H1 (cell line): ENCODE data around the gene ZNF254. TPM values are rescaled to one million over a fixed set of nuclear protein-coding genes. Genes with fewer than 3 reads are reported as not detected.
A peak's percentile ranks its signal among the peaks of the same experiment; 100 is the strongest.

Source experiments
- CTCF ChIA-PET: fragments of 300-600 bp; sonication (Branson Sonifier 250); formaldehyde crosslinking; loops from one replicate; lab custom pipeline; 2021; ENCODE audit not compliant: partially characterized antibody; lab: Charles Lee
- POLR2A ChIA-PET: fragments of 300-600 bp; sonication (Branson Sonifier 250); formaldehyde crosslinking; loops from one replicate; lab custom pipeline; 2021; ENCODE audit warnings: inconsistent platforms; ENCODE audit not compliant: partially characterized antibody; lab: Charles Lee
- DNase-seq, 2 experiments: peaks; one replicate each; pipeline versions ENCODE4 v3.0.0 to v3.0.0-alpha.2; 2010 to 2022; ENCODE audit warnings: low spot score in 2 of 2, low read depth in 1 of 2, mixed read lengths in 1 of 2
- FAIRE-seq: peaks from 2 replicates; lab custom pipeline; 2011; peaks lifted over from hg19 to GRCh38; lab: Jason Lieb, UNC
- H2AFZ ChIP-seq: 2 replicates; pipeline ENCODE4 v1.8.1; 2012; ENCODE audit warnings: low read length, inconsistent platforms
- H2AK5ac ChIP-seq: 2 replicates; pipeline ENCODE4 v1.6.1; 2013; ENCODE audit warnings: low read depth, low read length
- H2BK120ac ChIP-seq: replicated peaks from 2 replicates; pipeline ENCODE3; 2013; ENCODE audit warnings: low read depth, low read length, inconsistent platforms
- H2BK12ac ChIP-seq: 2 replicates; pipeline ENCODE4 v1.6.1; 2013; ENCODE audit warnings: low read depth, low read length
- H2BK15ac ChIP-seq: 2 replicates; pipeline ENCODE4 v1.6.1; 2013; ENCODE audit warnings: low read length
- H2BK20ac ChIP-seq: 2 replicates; pipeline ENCODE4 v1.6.1; 2013; ENCODE audit warnings: low read length
- H2BK5ac ChIP-seq: 2 replicates; pipeline ENCODE4 v1.6.1; 2013; ENCODE audit warnings: low read depth, low read length
- H3K14ac ChIP-seq: 2 replicates; pipeline ENCODE4 v1.6.1; 2013; ENCODE audit warnings: inconsistent platforms; ENCODE audit not compliant: insufficient read length
- H3K18ac ChIP-seq: 2 replicates; pipeline ENCODE4 v1.6.1; 2013; ENCODE audit warnings: low read length; ENCODE audit errors: extremely low read depth
- H3K23ac ChIP-seq: 2 replicates; pipeline ENCODE4 v1.6.1; 2013; ENCODE audit warnings: inconsistent platforms; ENCODE audit not compliant: insufficient read length
- H3K23me2 ChIP-seq: 2 replicates; pipeline ENCODE4 v1.6.1; 2013; ENCODE audit warnings: low read depth, low read length
- H3K27ac ChIP-seq: 2 replicates; pipeline ENCODE4 v1.6.1; 2011; ENCODE audit warnings: low read depth, low read length, inconsistent platforms
- H3K27me3 ChIP-seq, 4 experiments: replicated peaks in 1 of 4; 1 replicate in 1 of 4; 2 replicates in 3 of 4; pipeline versions ENCODE4 v1.6.1 to v1.8.1; 2011 to 2013; ENCODE audit warnings: low read length in 3 of 4, mild to moderate bottlenecking in 3 of 4, inconsistent platforms in 2 of 4, mixed read lengths in 2 of 4, moderate library complexity in 1 of 4; ENCODE audit not compliant: control insufficient read depth in 3 of 4, insufficient read depth in 3 of 4; ENCODE audit errors: extremely low read depth in 1 of 4
- H3K36me3 ChIP-seq, 4 experiments: 2 replicates each; pipeline versions ENCODE4 v1.6.1 to v1.8.1; 2011 to 2013; ENCODE audit warnings: mild to moderate bottlenecking in 4 of 4, low read length in 3 of 4, moderate library complexity in 2 of 4, control low read depth in 1 of 4, inconsistent platforms in 1 of 4; ENCODE audit not compliant: insufficient read depth in 4 of 4, control insufficient read depth in 2 of 4
- H3K4ac ChIP-seq: replicated peaks from 2 replicates; pipeline ENCODE3; 2013; ENCODE audit warnings: low read length, low read depth, mixed read lengths, inconsistent platforms; ENCODE audit not compliant: insufficient read length
- H3K4me1 ChIP-seq, 4 experiments: replicated peaks in 1 of 4; 1 replicate in 1 of 4; 2 replicates in 3 of 4; pipeline versions ENCODE4 v1.6.1 to v1.8.1; 2011 to 2013; ENCODE audit warnings: low read length in 3 of 4, inconsistent platforms in 2 of 4, mixed read lengths in 1 of 4; ENCODE audit not compliant: insufficient read depth in 4 of 4, control insufficient read depth in 3 of 4
- H3K4me2 ChIP-seq, 2 experiments: 2 replicates each; pipeline versions ENCODE4 v1.6.1 to v1.8.1; 2011 to 2013; ENCODE audit warnings: low read depth in 2 of 2, low read length in 2 of 2, control low read depth in 1 of 2, inconsistent platforms in 1 of 2, mild to moderate bottlenecking in 1 of 2; ENCODE audit not compliant: insufficient read depth in 1 of 2
- H3K4me3 ChIP-seq, 4 experiments: fragments of 200-600, 300-600 bp in 1 of 4; sonication (generic), shearing (Covaris generic), sonication (Bioruptor Twin) in 1 of 4; 2 replicates each; pipeline versions ENCODE4 v1.5.1 to v1.8.1; 2011 to 2016; ENCODE audit warnings: low read length in 4 of 4, low read depth in 3 of 4, control low read depth in 2 of 4, inconsistent platforms in 2 of 4, mild to moderate bottlenecking in 2 of 4, mixed read lengths in 1 of 4, moderate library complexity in 1 of 4; ENCODE audit not compliant: insufficient read depth in 2 of 4; ENCODE audit errors: extremely low read depth in 1 of 4
- H3K56ac ChIP-seq: replicated peaks from 2 replicates; pipeline ENCODE3; 2013; ENCODE audit warnings: low read depth, mild to moderate bottlenecking, mixed read lengths, low read length, inconsistent platforms; ENCODE audit not compliant: insufficient read length
- H3K79me1 ChIP-seq: 2 replicates; pipeline ENCODE4 v1.6.1; 2013; ENCODE audit warnings: low read depth, low read length, control low read depth
- H3K79me2 ChIP-seq, 2 experiments: 2 replicates each; pipeline versions ENCODE4 v1.6.1 to v1.8.1; 2012 to 2013; ENCODE audit warnings: low read length in 2 of 2, mild to moderate bottlenecking in 2 of 2, inconsistent platforms in 1 of 2; ENCODE audit not compliant: insufficient read depth in 2 of 2, control insufficient read depth in 1 of 2
- H3K9ac ChIP-seq, 4 experiments: replicated peaks in 1 of 4; 1 replicate in 1 of 4; 2 replicates in 3 of 4; pipeline versions ENCODE4 v1.6.1 to v1.8.1; 2011 to 2013; ENCODE audit warnings: low read depth in 3 of 4, low read length in 3 of 4, control low read depth in 2 of 4, mild to moderate bottlenecking in 2 of 4, moderate library complexity in 2 of 4, inconsistent platforms in 1 of 4; ENCODE audit errors: extremely low read depth in 1 of 4
- H3K9me3 ChIP-seq, 2 experiments: 2 replicates each; pipeline versions ENCODE4 v1.6.1 to v1.8.1; 2012 to 2013; ENCODE audit warnings: mild to moderate bottlenecking in 2 of 2, moderate library complexity in 2 of 2, control low read depth in 1 of 2, inconsistent platforms in 1 of 2, low read depth in 1 of 2, low read length in 1 of 2, mixed read lengths in 1 of 2; ENCODE audit not compliant: insufficient read depth in 2 of 2
- H4K20me1 ChIP-seq, 2 experiments: replicated peaks in 1 of 2; 2 replicates each; pipeline versions ENCODE3 to v1.8.1; 2011 to 2013; ENCODE audit warnings: inconsistent platforms in 2 of 2, low read length in 2 of 2, mild to moderate bottlenecking in 1 of 2; ENCODE audit not compliant: insufficient read depth in 2 of 2, control insufficient read depth in 1 of 2
- H4K5ac ChIP-seq: 2 replicates; pipeline ENCODE4 v1.6.1; 2013; ENCODE audit warnings: low read length, low read depth, mixed read lengths, inconsistent platforms; ENCODE audit not compliant: insufficient read length
- H4K8ac ChIP-seq: 2 replicates; pipeline ENCODE4 v1.8.0; 2013; ENCODE audit warnings: mild to moderate bottlenecking, moderate library complexity, low read length, inconsistent platforms; ENCODE audit not compliant: insufficient read depth; ENCODE audit errors: extremely low read depth
- H4K91ac ChIP-seq: replicated peaks from 2 replicates; pipeline ENCODE3; 2013; ENCODE audit warnings: low read length, mixed read lengths, inconsistent platforms; ENCODE audit not compliant: insufficient read length
- CHD1 ChIP-seq: IDR thresholded peaks from 2 replicates; pipeline ENCODE4 v1.6.1; 2012; ENCODE audit warnings: low read depth, low read length, improper control_type of control experiment
- CTBP2 ChIP-seq: IDR thresholded peaks from 2 replicates; pipeline ENCODE4 v1.7.0; 2011; ENCODE audit warnings: borderline replicate concordance, mild to moderate bottlenecking, moderate library complexity, mixed read lengths, low read length; ENCODE audit not compliant: insufficient read depth, insufficient read length
- JUN ChIP-seq: IDR thresholded peaks from 2 replicates; pipeline ENCODE4 v1.6.1; 2011; ENCODE audit warnings: low read depth, mild to moderate bottlenecking, improper control_type of control experiment, low read length
- JUND ChIP-seq: IDR thresholded peaks from 2 replicates; pipeline ENCODE4 v1.6.1; 2011; ENCODE audit warnings: mild to moderate bottlenecking, improper control_type of control experiment, low read length
- NANOG ChIP-seq: IDR thresholded peaks from 2 replicates; pipeline ENCODE4 v1.6.1; 2011; ENCODE audit warnings: low read length, low read depth, mild to moderate bottlenecking, inconsistent platforms; ENCODE audit not compliant: insufficient read depth, poor library complexity, severe bottlenecking
- RBBP5 ChIP-seq: IDR thresholded peaks from 2 replicates; pipeline ENCODE4 v1.7.1; 2012; ENCODE audit warnings: low read depth, mild to moderate bottlenecking, inconsistent platforms, low read length, moderate library complexity, borderline replicate concordance
- RNF2 ChIP-seq: fragments of 200-900, 300-1000 bp; sonication (generic); IDR thresholded peaks from 2 replicates; pipeline ENCODE4 v1.7.1; 2016; ENCODE audit warnings: borderline replicate concordance, low read depth, mild to moderate bottlenecking, antibody characterized with exemption, low read length; ENCODE audit not compliant: poor library complexity, severe bottlenecking; ENCODE audit errors: missing control alignments
- SIRT6 ChIP-seq: IDR thresholded peaks from one replicate; pipeline ENCODE4 v1.7.1; 2012; ENCODE audit warnings: low read length, inconsistent platforms
- TCF12 ChIP-seq: IDR thresholded peaks from 2 replicates; pipeline ENCODE4 v1.6.1; 2011; ENCODE audit warnings: low read depth, mild to moderate bottlenecking, low read length
- WGBS, 2 experiments: shearing (Covaris generic) in 1 of 2; methylation state at CpG; one replicate each; pipeline versions ENCODE4 v1.1.6 to v1.1.7; 2013 to 2015; ENCODE audit warnings: low lambda C conversion rate in 2 of 2, mixed read lengths in 2 of 2, inconsistent platforms in 1 of 2, low coverage in 1 of 2, missing lambda C conversion rate in 1 of 2; ENCODE audit not compliant: insufficient replicate concordance in 2 of 2, insufficient coverage in 1 of 2, insufficient read length in 1 of 2; ENCODE audit errors: extremely low coverage in 1 of 2, missing lambda C conversion rate in 1 of 2; 5-methylcytosine and 5-hydroxymethylcytosine counted together
- polyA plus RNA-seq, 7 experiments: library from polyadenylated mRNA; depleted of rRNA in 3 of 7; stranded (reverse) in 5 of 7; unstranded in 2 of 7; fragments of >200 nt in 5 of 7; fragments of 200-250 nt in 2 of 7; gene quantifications; 1 replicate in 5 of 7; 2 replicates in 1 of 7; 4 replicates in 1 of 7; pipeline versions ENCODE4 v1.2.1 to v1.2.3, GENCODE V29; 2011 to 2013; ENCODE audit warnings: missing spikeins in 2 of 7, mixed read lengths in 2 of 7
- total RNA-seq: library from RNA; stranded (reverse); fragmentation: NEBNext Ultra II Directional; extraction: Animal tissue kit (Norgen Biotek cat#: 25700); gene quantifications from 2 replicates; pipeline ENCODE4 v1.2.1, GENCODE V29; 2021

The ZNF254 gene
- total and polyA plus RNA-seq, 2 of the 8 experiments (the other 6 are each of a cell fraction or from before 2014, with no cell fraction given), result 4.4 to 22.0 TPM

- no peak overlapping the region for H3K23ac ChIP-seq
Measured at GRCh38 chr19:24078680-24079079, 8.3 kb upstream of the ZNF254 start.

More at GRCh38 chr19:24078680-24079079, 8.3 kb upstream of the ZNF254 start:
- H3K79me1 ChIP-seq, result no peaks in the 10 kb centered on the region
- H3K14ac ChIP-seq, result no peak overlapping the region
- no peak overlapping the region for H4K5ac ChIP-seq
- H2BK20ac ChIP-seq, result no peak overlapping the region
- H2BK12ac ChIP-seq, result no peak overlapping the region
- H3K9ac ChIP-seq, result no peak overlapping the region
- H2AK5ac ChIP-seq, result no peak overlapping the region
- no peak overlapping the region for H2AFZ ChIP-seq
- no peak overlapping the region for H2BK5ac ChIP-seq
- no peak overlapping the region for H3K4ac ChIP-seq
- H3K27me3 ChIP-seq, result no peaks in the 10 kb centered on the region
- no peak overlapping the region; the same call in 1 of the 2 replicates for H3K27ac ChIP-seq
- H2BK15ac ChIP-seq, result no peak overlapping the region
- CTCF ChIA-PET, result interaction anchor here (0.6 kb wide), 1 partner anchor 470 kb away, joined by 3 read pairs; no protein-coding TSS in a partner anchor
- H3K9me3 ChIP-seq, result peaks cover 5 to 12% of the 10 kb centered on the region in 2 experiments; a peak in 2 of 4 replicates
- no peak overlapping the region for H4K8ac ChIP-seq
- H4K20me1 ChIP-seq, result no peaks in the 10 kb centered on the region
- DNase-seq, result peak in 1 of 2 experiments; percentile 10
- peaks cover 0 to 6% of the 10 kb centered on the region in 2 experiments; a peak in 2 of 4 replicates for H3K79me2 ChIP-seq
- POLR2A ChIA-PET, result interaction anchor here (1.2 to 3.4 kb wide), 5 partner anchors 8 to 45 kb away, joined by 3 to 24 read pairs (median 5); partner anchors contain the start of gene ZNF254
- peaks cover 0 to 25% (median 5%) of the 10 kb centered on the region in 4 experiments; a peak in 4 of 8 replicates for H3K36me3 ChIP-seq
- H3K4me3 ChIP-seq, result peak overlapping the region in 3 of 4 experiments; percentile 1 to 46 (median 11); a peak in 1 of 8 replicates
- no peak overlapping the region for H3K18ac ChIP-seq
- H3K23me2 ChIP-seq, result no peaks in the 10 kb centered on the region
- no peak overlapping the region for H2BK120ac ChIP-seq
- peak; percentile 42 for FAIRE-seq
- TF ChIP-seq SIRT6 (no peak), CHD1 (no peak), RNF2 (no peak), CTBP2 (no peak), RBBP5 (no peak), NANOG (peak; percentile 32), JUN (no peak), JUND (no peak), TCF12 (0 out of 2 replicates have a peak, but pooled peaks have one; percentile 32)
- peaks cover 5 to 27% (median 13%) of the 10 kb centered on the region in 4 experiments for H3K4me1 ChIP-seq
- no peak overlapping the region for H4K91ac ChIP-seq
- no peak overlapping the region for H3K56ac ChIP-seq
- H3K4me2 ChIP-seq, result peak overlapping the region; percentile 1 to 58; a peak in 3 of 4 replicates
- 47% methylated on average over 4 of the region's 4 CpGs; no CpG with 5 or more reads in 1 of the 2 experiments for WGBS, 2 experiments
